ENCODE data around the gene ANXA5. TPM values are rescaled to one million over a fixed set of nuclear protein-coding genes. Genes with fewer than 3 reads are reported as not detected.

The ANXA5 gene
- total and polyA plus RNA-seq, 9 of the 15 experiments (the other 6 are each of a cell fraction or from before 2014, with no cell fraction given), result 49.9 to 131 (median 84.5) TPM

DNA sequence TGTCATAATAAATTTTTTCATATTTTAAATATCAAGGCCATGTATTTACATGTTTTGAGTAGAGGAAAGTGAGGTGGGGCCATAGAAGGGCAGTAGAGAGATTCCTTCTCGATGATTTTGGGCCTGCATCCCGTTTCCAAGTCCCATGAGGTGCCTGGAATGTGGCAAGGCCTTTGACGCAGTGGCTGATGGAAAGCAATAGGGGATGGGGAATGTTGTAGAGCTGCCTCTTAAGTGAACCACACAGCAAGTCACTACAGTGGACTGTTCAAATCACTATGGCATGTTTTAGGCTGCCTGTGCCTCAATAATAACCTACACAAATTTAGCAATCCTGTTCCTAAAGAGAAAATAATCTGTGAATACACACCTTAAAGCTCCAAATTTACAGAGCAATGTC, 48.3 kb downstream of the ANXA5 start:
- DNase-seq (ENCODE audit: extremely low read depth in 1 of 4, low spot score in 3 of 4) (no peak), FAIRE-seq (no peak), ATAC-seq (no peak)
- H3K4me2 ChIP-seq (ENCODE audit: insufficient read depth, low read length), result no peak overlapping the region
- no peak overlapping the region for H3K27ac ChIP-seq (ENCODE audit: extremely low read depth, low read depth, low read length)
- ChIA-PET CTCF (ENCODE audit: low intra/inter-chr PET ratio) (no interaction called here), POLR2A (interaction anchor here (1.7 kb wide), 1 partner anchor 12 kb away, joined by 4 read pairs; no protein-coding TSS in a partner anchor)
- H3K9ac ChIP-seq (ENCODE audit: insufficient read depth in 1 of 2, low read depth in 2 of 2, low read length in 2 of 2), result no peak overlapping the region
- WGBS (ENCODE audit: insufficient coverage, low coverage, missing lambda C conversion rate), result 4% methylated on average over 3 of the region's 3 CpGs
- H3K36me3 ChIP-seq (ENCODE audit: control insufficient read depth, insufficient read depth, low read length), result no peaks in the 10 kb centered on the region
- no peaks in the 10 kb centered on the region for H3K9me1 ChIP-seq (ENCODE audit: control insufficient read depth, insufficient read depth, low read length)
- TF ChIP-seq ARHGAP35 (IDR thresholded peaks at IDR 0.05; ENCODE audit: partially characterized antibody) (no peak), SUPT5H (IDR thresholded peaks at IDR 0.05) (no peak), MTF1 (CRISPR knock-in tag; IDR thresholded peaks at IDR 0.05; ENCODE audit: borderline replicate concordance) (no peak), BRCA1 (IDR thresholded peaks at IDR 0.05) (no peak), BRCA1 (CRISPR knock-in tag; IDR thresholded peaks at IDR 0.05) (no peak), SMARCE1 (IDR thresholded peaks at IDR 0.05) (no peak), TCF3 (CRISPR knock-in tag; IDR thresholded peaks at IDR 0.05) (no peak)
- TF ChIP-seq, protein P1, sequence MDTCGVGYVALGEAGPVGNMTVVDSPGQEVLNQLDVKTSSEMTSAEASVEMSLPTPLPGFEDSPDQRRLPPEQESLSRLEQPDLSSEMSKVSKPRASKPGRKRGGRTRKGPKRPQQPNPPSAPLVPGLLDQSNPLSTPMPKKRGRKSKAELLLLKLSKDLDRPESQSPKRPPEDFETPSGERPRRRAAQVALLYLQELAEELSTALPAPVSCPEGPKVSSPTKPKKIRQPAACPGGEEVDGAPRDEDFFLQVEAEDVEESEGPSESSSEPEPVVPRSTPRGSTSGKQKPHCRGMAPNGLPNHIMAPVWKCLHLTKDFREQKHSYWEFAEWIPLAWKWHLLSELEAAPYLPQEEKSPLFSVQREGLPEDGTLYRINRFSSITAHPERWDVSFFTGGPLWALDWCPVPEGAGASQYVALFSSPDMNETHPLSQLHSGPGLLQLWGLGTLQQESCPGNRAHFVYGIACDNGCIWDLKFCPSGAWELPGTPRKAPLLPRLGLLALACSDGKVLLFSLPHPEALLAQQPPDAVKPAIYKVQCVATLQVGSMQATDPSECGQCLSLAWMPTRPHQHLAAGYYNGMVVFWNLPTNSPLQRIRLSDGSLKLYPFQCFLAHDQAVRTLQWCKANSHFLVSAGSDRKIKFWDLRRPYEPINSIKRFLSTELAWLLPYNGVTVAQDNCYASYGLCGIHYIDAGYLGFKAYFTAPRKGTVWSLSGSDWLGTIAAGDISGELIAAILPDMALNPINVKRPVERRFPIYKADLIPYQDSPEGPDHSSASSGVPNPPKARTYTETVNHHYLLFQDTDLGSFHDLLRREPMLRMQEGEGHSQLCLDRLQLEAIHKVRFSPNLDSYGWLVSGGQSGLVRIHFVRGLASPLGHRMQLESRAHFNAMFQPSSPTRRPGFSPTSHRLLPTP (IDR thresholded peaks at IDR 0.05; ENCODE audit: borderline replicate concordance, extremely low read depth, insufficient read length), result no peak
- TF ChIP-seq, protein P2, sequence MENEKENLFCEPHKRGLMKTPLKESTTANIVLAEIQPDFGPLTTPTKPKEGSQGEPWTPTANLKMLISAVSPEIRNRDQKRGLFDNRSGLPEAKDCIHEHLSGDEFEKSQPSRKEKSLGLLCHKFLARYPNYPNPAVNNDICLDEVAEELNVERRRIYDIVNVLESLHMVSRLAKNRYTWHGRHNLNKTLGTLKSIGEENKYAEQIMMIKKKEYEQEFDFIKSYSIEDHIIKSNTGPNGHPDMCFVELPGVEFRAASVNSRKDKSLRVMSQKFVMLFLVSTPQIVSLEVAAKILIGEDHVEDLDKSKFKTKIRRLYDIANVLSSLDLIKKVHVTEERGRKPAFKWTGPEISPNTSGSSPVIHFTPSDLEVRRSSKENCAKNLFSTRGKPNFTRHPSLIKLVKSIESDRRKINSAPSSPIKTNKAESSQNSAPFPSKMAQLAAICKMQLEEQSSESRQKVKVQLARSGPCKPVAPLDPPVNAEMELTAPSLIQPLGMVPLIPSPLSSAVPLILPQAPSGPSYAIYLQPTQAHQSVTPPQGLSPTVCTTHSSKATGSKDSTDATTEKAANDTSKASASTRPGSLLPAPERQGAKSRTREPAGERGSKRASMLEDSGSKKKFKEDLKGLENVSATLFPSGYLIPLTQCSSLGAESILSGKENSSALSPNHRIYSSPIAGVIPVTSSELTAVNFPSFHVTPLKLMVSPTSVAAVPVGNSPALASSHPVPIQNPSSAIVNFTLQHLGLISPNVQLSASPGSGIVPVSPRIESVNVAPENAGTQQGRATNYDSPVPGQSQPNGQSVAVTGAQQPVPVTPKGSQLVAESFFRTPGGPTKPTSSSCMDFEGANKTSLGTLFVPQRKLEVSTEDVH (IDR thresholded peaks at IDR 0.05; ENCODE audit: low read depth, partially characterized antibody), result no peak
- no peaks in the 10 kb centered on the region for H3K9me3 ChIP-seq (replicated peaks; ENCODE audit: control insufficient read depth, insufficient read depth, low read depth, low read length)
- BruUV-seq (replicated peaks), result no TSS peak
- no peak overlapping the region for H2AFZ ChIP-seq (ENCODE audit: low read depth, low read length)
- no peaks in the 10 kb centered on the region for H4K20me1 ChIP-seq (replicated peaks; ENCODE audit: control insufficient read depth, insufficient read depth, low read length)
- H3K79me2 ChIP-seq (ENCODE audit: control insufficient read depth, insufficient read depth, low read length), result no peaks in the 10 kb centered on the region
- no peaks in the 10 kb centered on the region for H3K4me1 ChIP-seq (replicated peaks in 1 of 2; ENCODE audit: control insufficient read depth in 2 of 2, insufficient read depth in 2 of 2, low read length in 2 of 2)
- in situ Hi-C loops (cut with MboI), result no loop called here
- intact Hi-C loops (cut with micrococcal nuclease), result no loop called here
- H3K4me3 ChIP-seq, result no peak overlapping the region
- no peaks in the 10 kb centered on the region for H3K27me3 ChIP-seq (ENCODE audit: control insufficient read depth in 2 of 2, insufficient read depth in 2 of 2, low read length in 2 of 2)
